C4-2B (cell line): ENCODE measurements around the gene FTCD.

ENCODE experiments used
- ZFX ChIP-seq: fragments of 450-650 bp; IDR thresholded peaks from 2 replicates; pipeline ENCODE4 v1.6.1; 2017
- TF ChIP-seq, protein P1 (sequence below): fragments of 450-650 bp; conservative IDR thresholded peaks from 2 replicates; pipeline ENCODE4 v1.5.1; 2017; ENCODE audit warnings: mild to moderate bottlenecking

DNA sequence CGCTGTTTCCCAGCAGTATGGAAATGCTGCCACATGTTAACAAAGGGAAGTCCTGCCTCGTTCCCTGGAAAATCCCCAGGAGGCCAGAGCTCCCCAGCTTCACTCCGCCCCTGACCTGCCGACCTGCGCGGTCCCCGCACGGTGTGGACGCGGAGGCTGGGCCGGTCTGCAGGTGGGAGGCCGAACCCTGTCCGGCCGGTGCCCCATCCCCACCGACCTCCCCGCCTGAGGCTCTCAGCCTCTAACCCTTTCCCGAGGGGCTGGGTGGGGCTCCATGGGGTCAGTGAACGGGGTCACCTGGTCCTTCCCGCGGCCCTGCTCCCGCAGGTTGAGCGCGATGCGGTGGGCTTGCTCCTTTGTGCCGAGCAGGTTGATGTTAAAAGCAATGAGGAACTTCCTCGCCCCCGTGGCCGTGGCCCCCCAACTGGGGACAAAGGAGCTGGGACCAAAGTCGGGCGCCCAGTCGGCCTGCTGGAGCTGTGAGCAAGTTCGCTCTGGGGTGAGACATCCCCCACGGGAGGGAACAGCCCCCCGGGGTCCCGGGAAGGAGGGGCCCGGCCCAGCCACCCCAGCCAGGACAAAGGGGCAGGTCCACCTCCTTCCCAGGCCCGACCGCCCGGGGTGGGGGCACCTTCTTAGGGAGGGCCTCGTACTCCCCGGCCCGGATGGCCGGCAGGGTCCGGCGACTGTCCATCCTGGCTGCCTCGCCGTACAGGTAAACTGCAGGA is 4.0 kb downstream of the FTCD start:
- TF ChIP-seq, protein P1, sequence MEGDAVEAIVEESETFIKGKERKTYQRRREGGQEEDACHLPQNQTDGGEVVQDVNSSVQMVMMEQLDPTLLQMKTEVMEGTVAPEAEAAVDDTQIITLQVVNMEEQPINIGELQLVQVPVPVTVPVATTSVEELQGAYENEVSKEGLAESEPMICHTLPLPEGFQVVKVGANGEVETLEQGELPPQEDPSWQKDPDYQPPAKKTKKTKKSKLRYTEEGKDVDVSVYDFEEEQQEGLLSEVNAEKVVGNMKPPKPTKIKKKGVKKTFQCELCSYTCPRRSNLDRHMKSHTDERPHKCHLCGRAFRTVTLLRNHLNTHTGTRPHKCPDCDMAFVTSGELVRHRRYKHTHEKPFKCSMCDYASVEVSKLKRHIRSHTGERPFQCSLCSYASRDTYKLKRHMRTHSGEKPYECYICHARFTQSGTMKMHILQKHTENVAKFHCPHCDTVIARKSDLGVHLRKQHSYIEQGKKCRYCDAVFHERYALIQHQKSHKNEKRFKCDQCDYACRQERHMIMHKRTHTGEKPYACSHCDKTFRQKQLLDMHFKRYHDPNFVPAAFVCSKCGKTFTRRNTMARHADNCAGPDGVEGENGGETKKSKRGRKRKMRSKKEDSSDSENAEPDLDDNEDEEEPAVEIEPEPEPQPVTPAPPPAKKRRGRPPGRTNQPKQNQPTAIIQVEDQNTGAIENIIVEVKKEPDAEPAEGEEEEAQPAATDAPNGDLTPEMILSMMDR, result no peak
- TF ChIP-seq ZFX, result no peak
